Measurements from ENCODE around the gene GPRC5A.
"Not testable (repeated sequence)": the region's sequence is repeated elsewhere in the genome, so short reads cannot be mapped to it uniquely, and the experiment has no call there.

The GPRC5A gene, protein sequence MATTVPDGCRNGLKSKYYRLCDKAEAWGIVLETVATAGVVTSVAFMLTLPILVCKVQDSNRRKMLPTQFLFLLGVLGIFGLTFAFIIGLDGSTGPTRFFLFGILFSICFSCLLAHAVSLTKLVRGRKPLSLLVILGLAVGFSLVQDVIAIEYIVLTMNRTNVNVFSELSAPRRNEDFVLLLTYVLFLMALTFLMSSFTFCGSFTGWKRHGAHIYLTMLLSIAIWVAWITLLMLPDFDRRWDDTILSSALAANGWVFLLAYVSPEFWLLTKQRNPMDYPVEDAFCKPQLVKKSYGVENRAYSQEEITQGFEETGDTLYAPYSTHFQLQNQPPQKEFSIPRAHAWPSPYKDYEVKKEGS

DNA sequence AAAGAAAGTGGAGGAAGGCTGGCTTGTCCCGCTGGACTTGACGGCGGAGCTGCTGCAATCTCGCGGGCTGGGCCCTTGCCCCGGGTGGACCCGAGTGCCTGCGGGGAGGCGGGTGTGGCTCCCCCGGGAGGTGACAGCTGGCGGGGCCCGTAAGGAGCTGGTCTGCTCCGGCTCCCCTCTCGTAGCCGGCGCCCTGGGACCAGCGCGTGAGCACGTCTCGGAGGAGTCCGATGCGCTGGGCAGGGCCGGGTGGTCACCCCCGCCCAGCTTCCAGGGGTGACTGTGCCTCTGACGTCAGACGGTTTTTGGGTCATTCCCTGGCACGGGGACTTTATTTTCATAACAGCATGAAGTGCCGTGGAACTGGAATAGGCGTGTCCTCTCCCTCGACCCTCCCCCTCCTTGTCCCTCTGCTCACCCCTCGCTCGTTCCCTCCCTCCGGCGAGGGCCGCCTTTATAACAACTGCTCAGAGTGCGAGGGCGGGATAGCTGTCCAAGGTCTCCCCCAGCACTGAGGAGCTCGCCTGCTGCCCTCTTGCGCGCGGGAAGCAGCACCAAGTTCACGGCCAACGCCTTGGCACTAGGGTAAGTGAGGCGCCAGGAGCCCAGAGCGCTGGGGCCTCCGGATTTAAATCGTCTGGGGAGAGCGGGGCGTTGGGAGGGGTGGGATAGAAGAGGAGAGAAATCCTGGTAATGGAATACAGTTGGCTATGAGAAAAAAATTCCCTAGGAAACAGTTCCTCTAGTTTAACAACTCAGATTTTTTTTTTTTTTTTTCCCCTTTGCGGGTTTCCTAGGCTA lies at the start of gene GPRC5A:
GPRC5A (plus strand) TSS at position 483 of the 801 bp plus-strand sequence. CDS start 16,688 bp downstream, outside the sequence.
- peak; percentile 71 for DNase-seq (ENCODE audit: low spot score)

GRCh38 chr12:12845794-12846243 lies 45.5 kb upstream of the GPRC5A start:
- DNase-seq (ENCODE audit: low spot score) = no peak

DNA sequence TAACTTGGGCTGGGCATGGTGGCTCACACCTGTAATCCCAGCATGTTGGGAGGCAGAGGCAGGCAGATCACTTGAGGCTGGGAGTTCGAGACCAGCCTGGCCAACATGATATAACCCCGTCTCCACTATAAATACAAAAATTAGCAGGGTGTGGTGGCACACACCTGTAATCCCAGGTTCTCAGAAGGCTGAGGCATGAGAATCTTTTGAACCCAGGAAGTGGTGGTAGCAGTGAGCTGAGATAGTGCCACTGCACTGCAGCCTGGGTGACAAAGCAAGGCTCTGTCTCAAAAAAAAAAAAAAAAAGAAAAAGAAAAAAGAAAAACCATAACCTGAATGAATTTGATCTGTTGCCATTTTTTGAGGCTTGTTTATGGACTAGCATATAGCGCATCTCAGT lies 44.6 kb upstream of the GPRC5A start:
- DNase-seq (ENCODE audit: low spot score) = not testable (repeated sequence)

DNA sequence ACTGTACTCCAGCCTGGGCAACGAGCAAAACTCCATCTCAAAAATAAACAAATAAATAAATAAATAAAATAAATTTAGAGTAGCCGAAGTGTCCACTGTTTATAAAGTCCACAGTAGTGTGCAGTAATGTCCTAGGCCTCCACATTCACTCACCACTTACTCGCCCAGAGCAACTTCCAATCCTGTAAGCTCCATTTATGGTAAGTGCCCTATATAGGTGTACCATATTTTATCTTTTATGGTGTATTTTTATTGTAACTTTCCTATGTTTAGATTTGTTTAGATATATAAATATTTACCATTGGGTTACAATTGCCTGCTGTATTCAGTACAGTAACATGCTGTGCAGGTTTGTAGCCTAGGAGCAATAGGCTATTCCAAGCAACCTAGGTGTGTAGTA lies 37.9 kb upstream of the GPRC5A start:
- no peak for DNase-seq (ENCODE audit: low spot score)

GRCh38 chr12:12859690-12860089 lies 31.7 kb upstream of the GPRC5A start:
- DNase-seq (ENCODE audit: low spot score) = no peak

GRCh38 chr12:12864243-12864642 lies 27.1 kb upstream of the GPRC5A start:
- DNase-seq (ENCODE audit: low spot score) = no peak

- DNase-seq (ENCODE audit: low spot score) = no peak
Measured at GRCh38 chr12:12868477-12869235, 22.7 kb upstream of the GPRC5A start.

DNA sequence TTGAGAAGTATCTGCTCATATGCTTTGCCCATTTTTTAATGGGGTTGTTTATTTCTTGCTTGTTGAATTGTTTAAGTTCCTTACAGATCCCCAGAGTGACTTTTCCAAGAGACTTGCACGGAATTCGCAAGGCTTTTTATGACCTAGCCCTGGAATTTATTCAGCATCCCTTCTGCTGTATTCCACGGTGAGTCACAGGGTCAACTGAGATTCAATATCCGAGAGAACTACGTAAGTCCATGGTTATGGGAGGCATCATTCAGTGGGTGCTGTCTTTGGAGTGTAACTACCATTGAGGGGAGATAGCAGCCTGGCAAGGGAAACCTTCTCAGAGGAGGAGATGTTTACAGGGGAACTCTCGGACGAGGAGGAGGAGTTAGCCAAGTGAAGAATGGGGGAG lies 20.9 kb upstream of the GPRC5A start:
- no peak for DNase-seq (ENCODE audit: low spot score)

DNA sequence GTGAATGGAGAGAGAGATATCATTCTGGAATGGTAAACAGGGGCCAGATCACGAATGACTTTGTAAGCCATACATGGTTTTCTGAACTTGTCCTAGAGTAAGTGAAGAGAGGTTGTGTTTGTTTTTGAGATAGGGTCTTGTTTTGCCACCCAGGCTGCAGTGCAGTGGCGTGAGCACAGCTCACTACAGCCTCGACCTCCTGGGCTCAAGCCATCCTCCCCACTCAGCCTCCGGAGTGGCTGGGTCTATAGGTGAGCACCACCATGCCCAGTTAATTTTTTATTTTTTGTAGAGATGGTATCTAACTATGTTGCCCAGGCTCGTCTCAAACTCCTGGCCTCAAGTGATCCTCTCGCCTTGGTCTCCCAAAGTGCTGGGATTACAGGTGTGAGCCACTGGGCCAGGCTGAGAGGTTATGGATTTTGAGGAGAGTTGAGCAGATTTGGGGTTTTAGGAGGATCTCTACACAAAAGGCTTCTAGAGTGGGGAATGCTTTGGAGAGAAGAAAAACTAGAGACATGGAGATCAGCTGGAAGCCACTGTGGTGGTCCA lies 19.7 kb upstream of the GPRC5A start:
- DNase-seq (ENCODE audit: low spot score) = no peak

GRCh38 chr12:12872139-12872933 lies 19.0 kb upstream of the GPRC5A start:
- DNase-seq (ENCODE audit: low spot score) = no peak

GRCh38 chr12:12872934-12873275 lies 18.5 kb upstream of the GPRC5A start:
- DNase-seq (ENCODE audit: low spot score) = no peak

- no peak for DNase-seq (ENCODE audit: low spot score)
Measured at GRCh38 chr12:12874029-12874428, 17.3 kb upstream of the GPRC5A start.

GRCh38 chr12:12875301-12875700 lies 16.1 kb upstream of the GPRC5A start:
- DNase-seq (ENCODE audit: low spot score) = not testable (repeated sequence)

GRCh38 chr12:12877153-12877768 lies 14.1 kb upstream of the GPRC5A start:
- DNase-seq (ENCODE audit: low spot score) = no peak

DNA sequence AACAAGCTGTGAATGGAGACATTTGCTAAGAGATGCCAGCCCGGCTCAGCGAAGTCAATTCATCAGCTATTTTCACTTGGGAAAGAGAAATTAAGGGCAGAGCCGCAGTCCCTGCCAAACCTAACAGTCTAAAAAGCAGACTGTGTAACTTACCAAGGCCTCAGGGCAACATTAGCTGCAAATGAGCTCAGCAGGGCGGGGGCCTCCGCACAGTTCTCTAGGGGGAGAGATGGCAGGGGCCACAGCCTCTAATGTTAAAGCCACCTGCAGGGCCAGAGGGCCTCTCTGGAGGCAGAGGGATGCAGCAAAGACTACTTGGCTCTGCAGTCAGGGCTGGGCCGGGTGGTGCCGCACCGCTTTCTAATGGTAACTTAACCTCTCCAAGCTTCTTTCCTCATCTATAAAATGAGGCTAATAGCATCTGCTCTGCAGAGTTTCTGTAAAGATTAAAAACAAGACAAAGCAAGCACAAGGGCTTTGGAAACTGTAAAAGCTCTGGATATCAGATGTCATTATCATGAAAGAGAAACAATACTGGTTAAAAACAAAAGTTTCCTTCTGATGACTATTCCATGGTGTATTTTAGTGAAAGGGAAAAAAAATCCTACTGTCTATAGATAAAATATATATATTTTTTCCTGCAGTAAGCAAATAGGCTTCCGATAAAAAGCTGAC lies 13.4 kb upstream of the GPRC5A start:
- DNase-seq (ENCODE audit: low spot score) = no peak

GRCh38 chr12:12880537-12880936 lies 10.8 kb upstream of the GPRC5A start:
- no peak for DNase-seq (ENCODE audit: low spot score)

DNA sequence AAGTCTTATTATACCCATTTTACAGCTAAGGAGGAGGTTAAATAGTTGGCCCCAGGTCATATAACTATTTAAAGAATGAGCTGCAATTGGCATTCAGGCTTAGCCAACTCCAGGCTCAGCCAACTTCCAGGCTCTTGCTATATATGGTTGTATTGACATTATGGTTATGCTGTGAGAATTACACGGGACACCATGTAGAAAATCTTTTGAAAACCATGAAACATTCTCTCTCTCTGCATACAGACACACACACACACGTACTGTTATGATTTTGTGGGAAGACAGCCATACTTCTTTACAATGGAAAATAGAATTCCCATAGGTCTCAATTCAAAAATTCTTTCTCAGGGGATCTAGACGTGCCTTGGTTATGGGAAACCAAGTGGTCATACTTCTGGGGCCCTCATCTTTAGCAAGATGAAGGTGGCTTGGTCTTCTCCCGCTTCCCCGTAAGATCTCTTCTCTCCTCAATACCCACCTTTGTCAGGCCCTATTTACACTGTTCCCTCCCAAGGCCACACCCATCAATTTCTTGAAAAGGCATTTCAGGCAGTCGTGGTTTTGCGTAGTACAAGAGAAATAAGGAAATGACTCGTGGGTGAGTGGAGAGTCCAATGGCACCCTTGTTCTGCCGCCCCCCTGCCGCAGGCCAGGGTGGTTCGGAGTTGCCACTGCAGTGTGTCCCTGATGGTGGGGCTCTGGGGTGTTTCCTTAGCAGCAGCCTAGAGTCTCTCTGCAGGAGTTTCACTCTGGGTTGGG lies 10.0 kb upstream of the GPRC5A start:
- no peak for DNase-seq (ENCODE audit: low spot score)

DNA sequence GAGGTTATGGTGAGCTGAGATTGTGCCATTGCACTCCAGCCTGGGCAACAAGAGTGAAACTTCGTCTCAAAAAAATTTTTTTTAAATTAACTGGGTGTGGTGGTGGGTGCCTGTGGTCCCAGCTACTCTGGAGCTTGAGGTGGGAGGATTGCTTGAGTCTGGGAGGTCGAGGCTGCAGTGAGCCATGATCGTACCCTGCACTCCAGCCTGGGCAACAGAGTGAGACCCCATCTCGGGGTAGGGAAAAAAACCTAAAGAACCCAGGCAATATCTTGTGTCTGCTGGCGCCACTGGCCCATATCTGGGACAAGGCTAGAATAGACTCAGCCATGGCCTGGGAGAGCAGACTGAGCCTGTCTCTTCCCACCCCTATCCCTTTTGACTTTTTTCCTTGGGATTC lies 9.1 kb upstream of the GPRC5A start:
- DNase-seq (ENCODE audit: low spot score) = no peak

DNA sequence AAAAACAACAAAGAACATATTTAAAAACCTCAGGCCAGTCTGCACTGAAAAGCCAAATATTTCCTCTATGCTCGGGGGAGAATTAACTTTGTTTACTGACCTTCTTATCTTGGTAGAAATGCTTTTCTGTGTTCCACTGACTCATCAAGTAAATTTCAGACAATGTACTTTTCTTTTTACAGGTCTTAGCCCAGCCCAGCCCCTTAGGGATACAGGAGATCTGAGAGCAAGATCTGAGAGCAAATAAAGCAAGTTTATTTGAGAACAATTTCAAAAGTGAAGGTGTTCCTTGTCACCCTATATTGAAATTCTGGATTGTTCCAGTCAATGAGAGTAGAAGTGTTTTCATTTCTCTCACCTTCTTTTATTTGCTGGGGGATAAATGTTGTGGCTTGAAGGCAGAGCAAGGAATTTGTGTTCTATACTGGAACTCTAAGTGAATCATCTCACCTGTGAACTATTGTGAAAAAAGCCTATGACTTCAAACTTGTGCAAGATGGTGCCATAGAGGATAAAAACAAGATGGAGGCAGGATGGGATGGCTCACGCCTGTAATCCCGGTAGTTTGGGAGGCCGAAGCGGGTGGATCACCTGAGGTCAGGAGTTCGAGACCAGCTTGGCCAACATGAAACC lies 7.9 kb upstream of the GPRC5A start:
- DNase-seq (ENCODE audit: low spot score) = no peak

Measured in D341Med (cell line).